ENCODE measurements around the gene IQUB. TPM values are rescaled to one million over a fixed set of nuclear protein-coding genes. Genes with fewer than 3 reads are reported as not detected.

IQUB gene
- total RNA-seq, 1 donor from 2014 or later, result 0.98 TPM

DNA sequence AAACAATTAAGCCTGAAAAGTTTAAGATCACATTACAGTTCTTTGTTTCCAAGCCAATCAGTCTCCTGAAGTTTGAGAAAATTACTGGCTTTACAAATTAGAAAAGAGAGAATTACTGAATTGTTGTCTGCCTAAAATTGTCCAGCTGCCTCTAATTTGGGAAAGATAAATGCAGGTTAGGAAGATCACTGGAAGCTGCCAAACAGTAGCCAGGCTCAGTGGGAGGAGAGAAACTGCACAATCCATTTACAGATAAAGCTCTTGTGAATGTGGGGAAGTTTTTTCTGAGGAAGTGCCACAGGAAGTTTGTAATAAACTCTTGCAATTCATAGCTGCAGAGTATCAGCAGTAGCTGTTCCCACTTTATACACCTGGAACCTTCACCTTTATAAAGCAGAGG lies 100.7 kb downstream of the IQUB start:
- no peak overlapping the region for H3K27ac Mint-ChIP-seq (ENCODE audit: unreplicated experiment)
- TF ChIP-seq, protein P1, sequence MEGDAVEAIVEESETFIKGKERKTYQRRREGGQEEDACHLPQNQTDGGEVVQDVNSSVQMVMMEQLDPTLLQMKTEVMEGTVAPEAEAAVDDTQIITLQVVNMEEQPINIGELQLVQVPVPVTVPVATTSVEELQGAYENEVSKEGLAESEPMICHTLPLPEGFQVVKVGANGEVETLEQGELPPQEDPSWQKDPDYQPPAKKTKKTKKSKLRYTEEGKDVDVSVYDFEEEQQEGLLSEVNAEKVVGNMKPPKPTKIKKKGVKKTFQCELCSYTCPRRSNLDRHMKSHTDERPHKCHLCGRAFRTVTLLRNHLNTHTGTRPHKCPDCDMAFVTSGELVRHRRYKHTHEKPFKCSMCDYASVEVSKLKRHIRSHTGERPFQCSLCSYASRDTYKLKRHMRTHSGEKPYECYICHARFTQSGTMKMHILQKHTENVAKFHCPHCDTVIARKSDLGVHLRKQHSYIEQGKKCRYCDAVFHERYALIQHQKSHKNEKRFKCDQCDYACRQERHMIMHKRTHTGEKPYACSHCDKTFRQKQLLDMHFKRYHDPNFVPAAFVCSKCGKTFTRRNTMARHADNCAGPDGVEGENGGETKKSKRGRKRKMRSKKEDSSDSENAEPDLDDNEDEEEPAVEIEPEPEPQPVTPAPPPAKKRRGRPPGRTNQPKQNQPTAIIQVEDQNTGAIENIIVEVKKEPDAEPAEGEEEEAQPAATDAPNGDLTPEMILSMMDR (IDR thresholded peaks at IDR 0.05; ENCODE audit: partially characterized antibody, unreplicated experiment), result no peak
- no peaks in the 10 kb centered on the region for H3K36me3 Mint-ChIP-seq (ENCODE audit: unreplicated experiment)
- no peaks in the 10 kb centered on the region for H3K4me1 Mint-ChIP-seq (ENCODE audit: low read depth, unreplicated experiment)
- no peaks in the 10 kb centered on the region for H3K9me3 Mint-ChIP-seq (ENCODE audit: unreplicated experiment)
- H3K4me3 Mint-ChIP-seq (ENCODE audit: unreplicated experiment), result no peak overlapping the region
- no peaks in the 10 kb centered on the region for H3K27me3 Mint-ChIP-seq (ENCODE audit: unreplicated experiment)
- no peak for DNase-seq

DNA sequence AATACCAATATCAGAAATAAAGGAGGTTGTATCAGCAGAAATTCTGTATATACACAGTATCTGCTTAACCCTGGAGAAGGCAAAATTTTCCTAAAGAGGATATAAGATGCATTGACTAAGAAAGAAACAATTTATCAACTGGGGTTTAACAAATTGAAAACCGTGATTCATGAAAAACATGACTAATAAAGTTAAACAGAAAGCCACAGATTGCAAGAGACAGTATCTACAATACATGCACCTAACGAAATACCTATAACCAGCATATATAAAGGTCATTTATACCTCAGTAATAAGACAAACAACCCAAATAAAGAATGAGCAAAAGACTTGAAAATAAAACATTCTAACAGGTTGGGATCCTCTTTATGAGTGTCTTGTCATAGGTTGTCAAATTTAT lies 101.8 kb downstream of the IQUB start:
- H3K27me3 Mint-ChIP-seq (ENCODE audit: unreplicated experiment), result no peaks in the 10 kb centered on the region
- H3K4me3 Mint-ChIP-seq (ENCODE audit: unreplicated experiment), result no peak overlapping the region
- H3K27ac Mint-ChIP-seq (ENCODE audit: unreplicated experiment), result no peak overlapping the region
- no peak for DNase-seq
- no peaks in the 10 kb centered on the region for H3K36me3 Mint-ChIP-seq (ENCODE audit: unreplicated experiment)
- H3K4me1 Mint-ChIP-seq (ENCODE audit: low read depth, unreplicated experiment), result no peaks in the 10 kb centered on the region
- TF ChIP-seq, protein P1 (IDR thresholded peaks at IDR 0.05; ENCODE audit: partially characterized antibody, unreplicated experiment), result no peak
- H3K9me3 Mint-ChIP-seq (ENCODE audit: unreplicated experiment), result no peaks in the 10 kb centered on the region

DNA sequence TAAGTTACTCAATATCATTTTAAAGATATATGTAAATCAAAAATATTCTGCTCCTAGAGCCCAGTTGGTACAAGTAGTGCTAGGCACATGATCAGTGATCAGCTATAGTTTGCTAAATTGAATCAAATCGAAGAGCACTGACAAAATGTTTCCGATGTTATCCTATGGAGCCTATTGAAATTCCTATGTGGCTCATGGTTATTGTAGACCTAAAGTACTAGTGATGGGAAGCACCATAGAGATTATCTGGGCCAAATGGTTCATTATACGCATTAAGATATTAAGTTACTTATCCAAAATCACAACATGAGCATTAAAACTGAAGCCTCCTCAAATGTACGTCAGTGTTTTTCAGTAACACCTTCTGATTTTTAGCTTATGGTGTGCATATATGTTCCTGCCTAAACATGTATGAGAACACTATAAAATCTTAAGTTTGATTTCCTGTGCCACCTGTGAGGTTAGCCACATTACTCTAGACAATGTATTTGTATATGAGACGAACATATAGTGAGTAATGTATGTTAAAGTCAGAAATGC lies 103.2 kb downstream of the IQUB start:
- H3K27ac Mint-ChIP-seq (ENCODE audit: unreplicated experiment), result no peak overlapping the region
- TF ChIP-seq, protein P1 (IDR thresholded peaks at IDR 0.05; ENCODE audit: partially characterized antibody, unreplicated experiment), result no peak
- no peaks in the 10 kb centered on the region for H3K36me3 Mint-ChIP-seq (ENCODE audit: unreplicated experiment)
- H3K9me3 Mint-ChIP-seq (ENCODE audit: unreplicated experiment), result no peaks in the 10 kb centered on the region
- no peaks in the 10 kb centered on the region for H3K27me3 Mint-ChIP-seq (ENCODE audit: unreplicated experiment)
- H3K4me1 Mint-ChIP-seq (ENCODE audit: low read depth, unreplicated experiment), result no peaks in the 10 kb centered on the region
- no peak overlapping the region for H3K4me3 Mint-ChIP-seq (ENCODE audit: unreplicated experiment)
- DNase-seq, result no peak

DNA sequence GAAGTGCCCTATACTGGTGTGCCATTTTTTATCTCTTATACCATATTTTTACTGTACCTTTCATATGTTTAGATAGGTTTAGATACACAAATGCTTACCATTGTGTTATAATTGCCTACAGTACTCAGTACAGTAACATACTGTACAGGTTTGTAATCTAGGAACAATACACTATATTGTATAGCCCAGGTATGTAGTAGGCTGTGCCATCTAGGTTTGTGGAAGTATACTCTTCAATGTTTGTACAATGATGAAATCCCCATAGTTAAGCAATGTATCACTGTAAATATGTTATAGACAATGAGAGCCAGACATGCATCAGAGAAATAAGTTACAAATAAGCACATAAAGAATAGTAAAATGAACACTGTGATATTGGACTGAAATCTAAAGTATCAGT lies 109.1 kb downstream of the IQUB start:
- Mint-ChIP-seq H3K4me1 (ENCODE audit: low read depth, unreplicated experiment) (no peaks in the 10 kb centered on the region), H3K36me3 (ENCODE audit: unreplicated experiment) (no peaks in the 10 kb centered on the region), H3K27me3 (ENCODE audit: unreplicated experiment) (no peaks in the 10 kb centered on the region), H3K4me3 (ENCODE audit: unreplicated experiment) (no peak overlapping the region), H3K27ac (ENCODE audit: unreplicated experiment) (no peak overlapping the region), H3K9me3 (ENCODE audit: unreplicated experiment) (no peaks in the 10 kb centered on the region)
- TF ChIP-seq, protein P1 (IDR thresholded peaks at IDR 0.05; ENCODE audit: partially characterized antibody, unreplicated experiment), result no peak
- DNase-seq, result no peak

DNA sequence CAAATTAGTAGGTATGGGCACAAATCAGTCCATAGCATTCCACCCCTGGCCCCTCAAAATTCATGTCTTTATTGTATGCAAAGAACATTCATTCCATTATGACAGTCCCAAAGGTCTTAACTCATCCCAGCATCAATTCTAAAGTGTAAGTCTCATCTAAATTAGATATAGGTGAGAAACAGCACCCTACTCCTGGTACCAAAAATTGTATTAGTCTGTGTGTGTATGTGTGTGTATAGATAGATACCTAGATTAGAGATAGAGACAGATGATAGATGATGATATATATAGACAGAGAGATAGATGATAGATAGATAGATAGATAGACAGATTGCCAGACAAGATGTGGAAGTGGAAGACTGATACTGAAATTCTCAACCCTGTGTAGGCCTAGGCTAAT lies 109.9 kb downstream of the IQUB start:
- TF ChIP-seq, protein P1 (IDR thresholded peaks at IDR 0.05; ENCODE audit: partially characterized antibody, unreplicated experiment), result no peak
- no peaks in the 10 kb centered on the region for H3K27me3 Mint-ChIP-seq (ENCODE audit: unreplicated experiment)
- H3K4me1 Mint-ChIP-seq (ENCODE audit: low read depth, unreplicated experiment), result no peaks in the 10 kb centered on the region
- H3K9me3 Mint-ChIP-seq (ENCODE audit: unreplicated experiment), result no peaks in the 10 kb centered on the region
- DNase-seq, result no peak
- no peak overlapping the region for H3K27ac Mint-ChIP-seq (ENCODE audit: unreplicated experiment)
- no peak overlapping the region for H3K4me3 Mint-ChIP-seq (ENCODE audit: unreplicated experiment)
- no peaks in the 10 kb centered on the region for H3K36me3 Mint-ChIP-seq (ENCODE audit: unreplicated experiment)
